NCI-H2029 (cell line): ENCODE measurements around the gene SLC34A3.
A peak's percentile ranks its signal among the peaks of the same experiment; 100 is the strongest.
"Not testable (repeated sequence)": the region's sequence is repeated elsewhere in the genome, so short reads cannot be mapped to it uniquely, and the experiment has no call there.

Experiments used
- DNase-seq: peaks from one replicate; lab custom pipeline; 2025; lab: John Stamatoyannopoulos, UW

SLC34A3 gene

GRCh38 chr9:137255448-137256114 lies 24.9 kb downstream of the SLC34A3 start:
- DNase-seq: peak; percentile 24

GRCh38 chr9:137256362-137256761 lies 25.7 kb downstream of the SLC34A3 start:
- DNase-seq: no peak

DNA sequence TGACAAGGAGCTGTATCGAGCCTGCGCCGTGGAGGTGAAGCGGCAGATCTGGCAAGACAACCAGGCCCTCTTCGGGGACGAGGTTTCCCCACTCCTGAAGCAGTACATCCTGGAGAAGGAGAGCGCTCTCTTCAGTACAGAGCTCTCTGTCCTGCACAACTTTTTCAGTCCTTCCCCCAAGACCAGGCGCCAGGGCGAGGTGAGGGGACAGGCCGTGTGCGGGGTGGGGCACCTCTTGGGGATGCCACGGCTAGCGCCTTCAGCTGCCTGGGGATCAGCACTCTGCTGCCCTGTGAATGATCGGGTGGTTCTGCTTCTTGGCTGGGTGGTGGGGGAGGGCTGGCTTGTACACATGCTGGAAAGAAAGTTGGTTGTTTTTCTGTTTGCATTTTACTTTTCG lies 26.2 kb downstream of the SLC34A3 start:
- no peak for DNase-seq

GRCh38 chr9:137262173-137262908 lies 31.6 kb downstream of the SLC34A3 start:
- not testable (repeated sequence) for DNase-seq

DNA sequence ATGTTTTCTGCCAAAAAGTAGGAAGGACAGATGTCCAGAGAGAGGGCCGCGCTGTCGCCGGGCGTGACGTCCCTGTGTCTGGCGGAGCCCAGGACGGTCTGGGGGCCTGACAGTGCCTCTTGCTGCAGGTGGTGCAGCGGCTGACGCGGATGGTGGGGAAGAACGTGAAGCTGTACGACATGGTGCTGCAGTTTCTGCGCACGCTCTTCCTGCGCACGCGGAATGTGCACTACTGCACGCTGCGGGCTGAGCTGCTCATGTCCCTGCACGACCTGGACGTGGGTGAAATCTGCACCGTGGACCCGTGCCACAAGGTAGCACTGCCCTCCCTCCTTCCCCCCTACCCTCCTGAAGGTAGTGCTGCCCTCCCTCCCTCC lies 32.2 kb downstream of the SLC34A3 start:
- DNase-seq: no peak

- no peak for DNase-seq
These were observed 32.8 kb downstream of the SLC34A3 start for GRCh38 chr9:137263506-137263905.

GRCh38 chr9:137264067-137264466 lies 33.4 kb downstream of the SLC34A3 start:
- no peak for DNase-seq

- no peak for DNase-seq
These were observed 34.9 kb downstream of the SLC34A3 start for GRCh38 chr9:137265496-137266161.

- DNase-seq: no peak
These were observed 35.4 kb downstream of the SLC34A3 start for GRCh38 chr9:137266162-137266527.

- DNase-seq: no peak
These were observed 36.1 kb downstream of the SLC34A3 start for GRCh38 chr9:137266585-137267453.

DNA sequence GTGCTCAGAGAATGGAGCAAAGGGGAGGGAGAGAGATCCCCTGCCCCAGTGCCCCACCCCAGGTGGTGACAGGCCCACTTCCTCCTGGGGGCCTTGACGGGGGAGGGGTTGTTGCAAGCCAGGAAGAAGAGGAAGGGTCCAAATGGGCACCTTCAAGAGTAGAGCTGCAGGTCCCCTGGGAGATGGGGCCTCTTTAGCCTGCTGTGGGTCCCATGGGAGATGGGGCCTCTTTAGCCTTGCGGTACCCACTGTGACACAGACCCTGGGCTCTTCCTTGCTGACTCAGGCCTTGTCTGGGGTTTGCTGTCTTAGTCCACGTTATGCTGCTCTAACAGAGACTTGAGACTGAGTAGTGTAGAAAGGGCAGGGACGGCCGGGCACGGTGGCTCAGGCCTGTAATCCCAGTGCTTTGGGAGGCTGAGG lies 37.2 kb downstream of the SLC34A3 start:
- DNase-seq: no peak

DNA sequence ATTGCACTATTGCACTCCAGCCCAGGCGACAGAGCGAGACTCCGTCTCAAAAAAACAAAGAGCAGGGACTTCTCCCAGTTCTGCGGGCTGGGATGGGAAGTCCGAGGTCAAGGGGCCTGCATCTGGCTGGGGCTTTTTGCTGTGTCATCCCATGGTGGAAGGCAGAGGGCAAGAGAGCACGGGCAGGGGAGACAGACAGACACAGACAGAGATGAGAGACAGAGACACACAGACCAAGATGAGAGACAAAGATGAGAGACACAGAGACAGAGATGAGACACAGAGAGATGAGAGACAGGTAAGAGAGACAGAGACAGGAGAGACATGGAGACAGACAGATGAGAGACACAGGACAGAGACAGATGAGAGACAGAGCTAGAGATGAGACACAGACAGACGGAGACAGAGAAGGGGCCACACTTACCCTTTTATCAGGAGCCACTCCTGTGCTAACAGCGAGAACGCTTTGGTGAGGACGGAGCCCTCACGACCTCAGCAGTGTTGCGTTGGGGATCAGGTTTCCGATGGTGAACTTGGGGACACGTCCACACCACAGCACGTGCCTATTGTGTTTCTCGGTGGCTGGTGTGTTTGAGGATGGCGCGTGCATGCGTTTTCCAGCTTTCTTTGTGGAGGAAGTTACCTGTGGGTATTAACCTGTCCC lies 38.0 kb downstream of the SLC34A3 start:
- DNase-seq: no peak

DNA sequence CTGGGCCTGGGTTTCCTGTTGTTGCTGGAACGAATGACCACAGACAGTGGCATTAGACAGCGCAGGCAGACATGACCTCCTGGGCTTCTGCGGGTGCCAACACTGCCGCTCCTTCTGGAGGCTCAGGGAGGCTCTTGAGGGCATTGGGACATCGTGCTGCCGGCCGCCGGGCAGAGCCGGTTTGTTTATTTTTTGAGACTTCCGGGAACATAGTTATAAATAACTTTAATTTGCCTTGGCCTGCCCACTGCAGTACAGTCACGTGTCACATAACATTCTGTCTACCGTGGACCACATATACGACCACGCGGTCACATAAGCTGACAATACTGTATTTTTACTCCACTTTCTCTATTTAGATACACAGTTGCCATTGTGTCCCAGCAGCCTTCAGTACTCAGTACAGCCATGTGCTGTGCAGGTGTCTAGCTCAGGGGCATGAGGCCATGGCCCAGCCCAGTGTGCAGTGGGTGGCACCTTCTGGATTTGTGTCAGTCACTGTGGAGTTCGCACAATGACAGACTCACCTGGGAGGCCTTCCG lies 38.6 kb downstream of the SLC34A3 start:
- peak; percentile 54 for DNase-seq

DNA sequence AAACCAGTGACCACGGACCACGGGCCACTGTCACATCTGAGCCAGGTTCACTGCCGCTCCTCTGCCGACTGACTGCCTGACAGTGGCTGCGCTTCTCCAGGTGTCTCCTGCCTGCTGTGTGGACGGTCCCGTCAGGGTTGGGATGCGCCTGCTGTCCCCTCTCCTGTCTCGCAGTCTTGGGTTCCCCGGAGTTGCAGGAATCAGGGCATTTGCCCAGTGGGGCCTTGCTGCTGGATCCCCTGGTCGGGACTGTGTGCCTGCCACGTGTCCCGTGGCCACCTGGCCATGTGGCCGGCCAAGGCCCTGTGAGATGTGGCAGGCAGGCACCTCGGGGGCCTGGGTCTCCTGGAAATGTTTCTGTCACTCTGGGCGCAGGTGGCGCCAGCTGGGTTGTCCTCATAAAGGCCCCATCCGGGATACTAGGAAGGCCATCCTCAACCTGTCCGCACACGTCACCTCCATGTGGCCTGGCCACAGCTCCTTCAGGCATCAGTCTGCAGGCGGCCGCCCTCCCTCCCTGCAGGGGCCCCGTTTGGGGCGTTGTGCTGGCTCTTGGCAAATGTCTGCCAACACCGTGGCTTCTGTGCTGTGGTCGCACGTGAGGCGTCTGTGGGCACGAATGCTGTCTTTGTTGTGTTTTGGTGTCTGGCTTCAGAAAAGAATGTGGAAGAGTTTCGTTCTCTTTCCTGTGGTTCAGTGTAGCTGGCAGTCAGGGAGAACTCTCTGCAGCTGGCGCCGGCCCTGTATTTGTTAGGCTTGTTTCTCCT lies 40.4 kb downstream of the SLC34A3 start:
- no peak for DNase-seq

- DNase-seq: no peak
These were observed 41.0 kb downstream of the SLC34A3 start for GRCh38 chr9:137271696-137272076.

DNA sequence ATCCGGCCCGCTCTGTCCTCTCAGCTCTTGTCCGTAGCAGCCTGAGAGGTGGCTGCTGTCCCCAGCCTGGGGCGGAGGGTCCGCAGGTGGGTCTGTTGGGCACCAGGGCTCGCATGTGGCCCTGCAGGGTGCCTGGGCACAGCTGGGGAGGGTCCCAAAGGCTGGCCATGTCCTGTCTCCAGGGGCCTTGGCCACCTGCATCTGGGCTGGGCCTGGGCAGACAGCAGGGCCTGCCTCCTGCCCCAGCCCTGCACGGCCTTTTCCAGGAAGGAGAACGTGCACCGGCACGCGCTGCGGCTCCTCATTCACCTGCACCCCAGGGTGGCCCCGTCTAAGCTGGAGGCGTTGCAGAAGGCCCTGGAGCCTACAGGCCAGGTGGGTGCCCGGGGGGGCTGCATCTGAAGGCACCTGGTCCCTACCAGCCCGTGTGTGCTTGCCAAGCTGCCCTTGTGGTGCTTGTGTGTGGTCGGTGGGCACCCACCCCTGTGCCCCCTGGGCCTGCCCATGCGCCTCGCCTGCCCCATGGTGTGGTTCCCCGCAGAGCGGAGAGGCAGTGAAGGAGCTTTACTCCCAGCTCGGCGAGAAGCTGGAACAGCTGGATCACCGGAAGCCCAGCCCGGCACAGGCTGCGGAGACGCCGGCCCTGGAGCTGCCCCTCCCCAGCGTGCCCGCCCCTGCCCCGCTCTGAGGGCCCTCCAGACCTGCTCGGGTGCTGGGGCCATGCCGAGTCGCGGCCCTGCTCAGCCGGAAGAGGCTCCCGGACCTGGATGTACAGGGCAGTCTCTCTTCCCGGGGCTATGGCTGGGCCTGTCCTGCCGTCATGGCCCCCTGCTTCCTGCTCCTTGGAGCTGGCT lies 41.8 kb downstream of the SLC34A3 start:
- DNase-seq: no peak

GRCh38 chr9:137273095-137273490 lies 42.4 kb downstream of the SLC34A3 start:
- no peak for DNase-seq

- peak; percentile 71 for DNase-seq
These were observed 43.1 kb downstream of the SLC34A3 start for GRCh38 chr9:137273611-137274320.

- no peak for DNase-seq
These were observed 44.5 kb downstream of the SLC34A3 start for GRCh38 chr9:137275203-137275587.
